Suprapubic skin (tissue), 4 donors: ENCODE measurements around the gene ITGAE.

ENCODE experiments used
- EP300 ChIP-seq: sonication (generic); formaldehyde crosslinking; IDR thresholded peaks from one replicate; pipeline ENCODE4 v1.6.1; 2017; ENCODE audit warnings: antibody characterized with exemption
- POLR2A ChIP-seq, 2 donors: fragments of 450-650 bp; IDR thresholded peaks; one replicate each; pipeline ENCODE4 v1.6.1; 2017; ENCODE audit warnings: antibody characterized with exemption in 2 of 2, mild to moderate bottlenecking in 2 of 2, moderate library complexity in 2 of 2
- POLR2AphosphoS5 ChIP-seq, 3 donors: sonication (generic); formaldehyde crosslinking; IDR thresholded peaks; one replicate each; pipeline ENCODE4 v1.6.1; 2017; ENCODE audit warnings: antibody characterized with exemption in 3 of 3
- TF ChIP-seq, protein P1 (sequence below), 2 donors: fragments of 200-600 bp in 1 of 2; fragments of 450-650 bp in 1 of 2; sonication (generic) in 1 of 2; IDR thresholded peaks; one replicate each; pipeline ENCODE4 v1.5.1; 2016 to 2019; ENCODE audit warnings: antibody characterized with exemption in 2 of 2, mild to moderate bottlenecking in 1 of 2, moderate library complexity in 1 of 2

- TF ChIP-seq, protein P1, sequence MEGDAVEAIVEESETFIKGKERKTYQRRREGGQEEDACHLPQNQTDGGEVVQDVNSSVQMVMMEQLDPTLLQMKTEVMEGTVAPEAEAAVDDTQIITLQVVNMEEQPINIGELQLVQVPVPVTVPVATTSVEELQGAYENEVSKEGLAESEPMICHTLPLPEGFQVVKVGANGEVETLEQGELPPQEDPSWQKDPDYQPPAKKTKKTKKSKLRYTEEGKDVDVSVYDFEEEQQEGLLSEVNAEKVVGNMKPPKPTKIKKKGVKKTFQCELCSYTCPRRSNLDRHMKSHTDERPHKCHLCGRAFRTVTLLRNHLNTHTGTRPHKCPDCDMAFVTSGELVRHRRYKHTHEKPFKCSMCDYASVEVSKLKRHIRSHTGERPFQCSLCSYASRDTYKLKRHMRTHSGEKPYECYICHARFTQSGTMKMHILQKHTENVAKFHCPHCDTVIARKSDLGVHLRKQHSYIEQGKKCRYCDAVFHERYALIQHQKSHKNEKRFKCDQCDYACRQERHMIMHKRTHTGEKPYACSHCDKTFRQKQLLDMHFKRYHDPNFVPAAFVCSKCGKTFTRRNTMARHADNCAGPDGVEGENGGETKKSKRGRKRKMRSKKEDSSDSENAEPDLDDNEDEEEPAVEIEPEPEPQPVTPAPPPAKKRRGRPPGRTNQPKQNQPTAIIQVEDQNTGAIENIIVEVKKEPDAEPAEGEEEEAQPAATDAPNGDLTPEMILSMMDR (IDR thresholded peaks at IDR 0.05): no peak
- TF ChIP-seq POLR2A (IDR thresholded peaks at IDR 0.05): no peak
- no peak for TF ChIP-seq POLR2AphosphoS5 (IDR thresholded peaks at IDR 0.05)
- TF ChIP-seq EP300: no peak
Observed at GRCh38 chr17:3803308-3803640, 2.3 kb upstream of the ITGAE start.
